ENCODE measurements around the gene SLC22A23.

DNA sequence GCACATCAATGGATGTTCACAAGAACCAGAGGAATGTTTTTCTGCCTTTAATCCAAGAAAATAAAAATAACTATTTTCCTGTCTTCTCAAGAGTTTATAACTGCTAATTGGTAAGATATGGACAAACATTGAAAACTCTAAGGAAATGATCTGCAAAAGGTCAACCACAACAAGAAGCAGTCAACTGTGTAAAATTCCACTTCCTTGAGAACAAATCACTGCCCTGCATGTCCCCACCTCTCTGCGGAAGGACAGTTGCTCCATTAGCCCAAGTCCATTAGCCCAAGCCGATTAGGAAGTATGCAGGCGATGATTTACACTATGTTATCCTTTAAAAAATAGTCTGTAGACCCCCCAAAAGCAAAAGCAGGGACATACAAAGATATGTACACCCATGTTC, 27.6 kb downstream of the SLC22A23 start:
- TF ChIP-seq, protein P1, sequence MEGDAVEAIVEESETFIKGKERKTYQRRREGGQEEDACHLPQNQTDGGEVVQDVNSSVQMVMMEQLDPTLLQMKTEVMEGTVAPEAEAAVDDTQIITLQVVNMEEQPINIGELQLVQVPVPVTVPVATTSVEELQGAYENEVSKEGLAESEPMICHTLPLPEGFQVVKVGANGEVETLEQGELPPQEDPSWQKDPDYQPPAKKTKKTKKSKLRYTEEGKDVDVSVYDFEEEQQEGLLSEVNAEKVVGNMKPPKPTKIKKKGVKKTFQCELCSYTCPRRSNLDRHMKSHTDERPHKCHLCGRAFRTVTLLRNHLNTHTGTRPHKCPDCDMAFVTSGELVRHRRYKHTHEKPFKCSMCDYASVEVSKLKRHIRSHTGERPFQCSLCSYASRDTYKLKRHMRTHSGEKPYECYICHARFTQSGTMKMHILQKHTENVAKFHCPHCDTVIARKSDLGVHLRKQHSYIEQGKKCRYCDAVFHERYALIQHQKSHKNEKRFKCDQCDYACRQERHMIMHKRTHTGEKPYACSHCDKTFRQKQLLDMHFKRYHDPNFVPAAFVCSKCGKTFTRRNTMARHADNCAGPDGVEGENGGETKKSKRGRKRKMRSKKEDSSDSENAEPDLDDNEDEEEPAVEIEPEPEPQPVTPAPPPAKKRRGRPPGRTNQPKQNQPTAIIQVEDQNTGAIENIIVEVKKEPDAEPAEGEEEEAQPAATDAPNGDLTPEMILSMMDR (IDR thresholded peaks at IDR 0.05; ENCODE audit: low read depth, low read length): no peak
- no peak for TF ChIP-seq EZH2phosphoT487 (IDR thresholded peaks at IDR 0.05; ENCODE audit: low read depth)

All from OCI-LY3 (cell line).